ENCODE results near the gene SPDYE3. TPM values are rescaled to one million over a fixed set of nuclear protein-coding genes. Genes with fewer than 3 reads are reported as not detected.
A peak's percentile ranks its signal among the peaks of the same experiment; 100 is the strongest.
"Not testable (repeated sequence)": the region's sequence is repeated elsewhere in the genome, so short reads cannot be mapped to it uniquely, and the experiment has no call there.

Gene SPDYE3
- total and polyA plus RNA-seq, 2 donors = 0.10 TPM; not detected in 1

GRCh38 chr7:100271716-100272537 is 35.6 kb upstream of the SPDYE3 start:
- H3K4me1 ChIP-seq (ENCODE audit: insufficient read depth) = no peaks in the 10 kb centered on the region
- no peak overlapping the region for H3K27ac ChIP-seq (ENCODE audit: low read depth)
- H3K36me3 ChIP-seq (ENCODE audit: insufficient read depth) = no peaks in the 10 kb centered on the region
- under 1% methylated on average over 97 of the region's 101 CpGs for WGBS
- peak overlapping the region; percentile 87 for H3K4me3 ChIP-seq (ENCODE audit: low read depth, low read length)
- DNase-seq (ENCODE audit: extremely low spot score) = peak; percentile 64

- not testable (repeated sequence) for H3K36me3 ChIP-seq (ENCODE audit: insufficient read depth); DNase-seq (ENCODE audit: extremely low spot score); H3K4me1 ChIP-seq (ENCODE audit: insufficient read depth); H3K27ac ChIP-seq (ENCODE audit: low read depth)
- 40% methylated on average over 11 of the region's 11 CpGs for WGBS
- H3K4me3 ChIP-seq (ENCODE audit: low read depth, low read length) = peak overlapping the region; percentile 87
These were observed 35.0 kb upstream of the SPDYE3 start for GRCh38 chr7:100272538-100272902.

- Histone ChIP-seq H3K27ac (ENCODE audit: low read depth) (no peak overlapping the region), H3K4me3 (ENCODE audit: low read depth, low read length) (no peak overlapping the region), H3K36me3 (ENCODE audit: insufficient read depth) (no peaks in the 10 kb centered on the region), H3K4me1 (ENCODE audit: insufficient read depth) (no peaks in the 10 kb centered on the region)
- 88% methylated on average over 1 of the region's 1 CpG for WGBS
- DNase-seq (ENCODE audit: extremely low spot score) = no peak
These were observed 32.4 kb upstream of the SPDYE3 start for GRCh38 chr7:100275120-100275519.

GRCh38 chr7:100276126-100276525 is 31.4 kb upstream of the SPDYE3 start:
- 91% methylated on average over 6 of the region's 6 CpGs for WGBS
- DNase-seq (ENCODE audit: extremely low spot score); H3K27ac ChIP-seq (ENCODE audit: low read depth); H3K36me3 ChIP-seq (ENCODE audit: insufficient read depth); H3K4me1 ChIP-seq (ENCODE audit: insufficient read depth); H3K4me3 ChIP-seq (ENCODE audit: low read depth, low read length): not testable (repeated sequence)

GRCh38 chr7:100282069-100282608 is 25.4 kb upstream of the SPDYE3 start:
- not testable (repeated sequence) for DNase-seq (ENCODE audit: extremely low spot score); H3K36me3 ChIP-seq (ENCODE audit: insufficient read depth); H3K4me1 ChIP-seq (ENCODE audit: insufficient read depth); H3K27ac ChIP-seq (ENCODE audit: low read depth); H3K4me3 ChIP-seq (ENCODE audit: low read depth, low read length)
- 85% methylated on average over 3 of the region's 3 CpGs for WGBS

GRCh38 chr7:100283147-100283546 is 24.4 kb upstream of the SPDYE3 start:
- 87% methylated on average over 8 of the region's 8 CpGs for WGBS
- DNase-seq (ENCODE audit: extremely low spot score); H3K4me1 ChIP-seq (ENCODE audit: insufficient read depth); H3K27ac ChIP-seq (ENCODE audit: low read depth); H3K4me3 ChIP-seq (ENCODE audit: low read depth, low read length); H3K36me3 ChIP-seq (ENCODE audit: insufficient read depth): not testable (repeated sequence)

GRCh38 chr7:100287191-100287969 is 20.1 kb upstream of the SPDYE3 start:
- H3K36me3 ChIP-seq (ENCODE audit: insufficient read depth); H3K27ac ChIP-seq (ENCODE audit: low read depth); H3K4me1 ChIP-seq (ENCODE audit: insufficient read depth); H3K4me3 ChIP-seq (ENCODE audit: low read depth, low read length); DNase-seq (ENCODE audit: extremely low spot score): not testable (repeated sequence)
- WGBS = 83% methylated on average over 6 of the region's 6 CpGs

GRCh38 chr7:100288258-100288657 is 19.2 kb upstream of the SPDYE3 start:
- not testable (repeated sequence) for H3K36me3 ChIP-seq (ENCODE audit: insufficient read depth); H3K4me1 ChIP-seq (ENCODE audit: insufficient read depth)

GRCh38 chr7:100292162-100292561 is 15.3 kb upstream of the SPDYE3 start:
- not testable (repeated sequence) for DNase-seq (ENCODE audit: extremely low spot score); H3K27ac ChIP-seq (ENCODE audit: low read depth); H3K4me1 ChIP-seq (ENCODE audit: insufficient read depth); H3K36me3 ChIP-seq (ENCODE audit: insufficient read depth); H3K4me3 ChIP-seq (ENCODE audit: low read depth, low read length)
- 95% methylated on average over 1 of the region's 1 CpG for WGBS

More at GRCh38 chr7:100288258-100288657, 19.2 kb upstream of the SPDYE3 start:
- 95% methylated on average over 3 of the region's 3 CpGs for WGBS
- not testable (repeated sequence) for H3K27ac ChIP-seq (ENCODE audit: low read depth); H3K4me3 ChIP-seq (ENCODE audit: low read depth, low read length); DNase-seq (ENCODE audit: extremely low spot score)

GRCh38 chr7:100295269-100295668 is 12.2 kb upstream of the SPDYE3 start:
- WGBS = 88% methylated on average over 9 of the region's 9 CpGs
- not testable (repeated sequence) for DNase-seq (ENCODE audit: extremely low spot score); H3K36me3 ChIP-seq (ENCODE audit: insufficient read depth); H3K4me3 ChIP-seq (ENCODE audit: low read depth, low read length); H3K4me1 ChIP-seq (ENCODE audit: insufficient read depth); H3K27ac ChIP-seq (ENCODE audit: low read depth)

- H3K4me1 ChIP-seq (ENCODE audit: insufficient read depth); DNase-seq (ENCODE audit: extremely low spot score); H3K36me3 ChIP-seq (ENCODE audit: insufficient read depth); H3K4me3 ChIP-seq (ENCODE audit: low read depth, low read length); H3K27ac ChIP-seq (ENCODE audit: low read depth): not testable (repeated sequence)
- WGBS = 76% methylated on average over 6 of the region's 6 CpGs
These were observed 9.5 kb upstream of the SPDYE3 start for GRCh38 chr7:100297852-100298631.

- H3K4me1 ChIP-seq (ENCODE audit: insufficient read depth); H3K36me3 ChIP-seq (ENCODE audit: insufficient read depth); H3K4me3 ChIP-seq (ENCODE audit: low read depth, low read length); H3K27ac ChIP-seq (ENCODE audit: low read depth); DNase-seq (ENCODE audit: extremely low spot score): not testable (repeated sequence)
- 89% methylated on average over 7 of the region's 7 CpGs for WGBS
These were observed 8.9 kb upstream of the SPDYE3 start for GRCh38 chr7:100298632-100298895.

GRCh38 chr7:100304526-100304925 is 3.0 kb upstream of the SPDYE3 start:
- DNase-seq (ENCODE audit: extremely low spot score); H3K4me1 ChIP-seq (ENCODE audit: insufficient read depth); H3K36me3 ChIP-seq (ENCODE audit: insufficient read depth); H3K4me3 ChIP-seq (ENCODE audit: low read depth, low read length); H3K27ac ChIP-seq (ENCODE audit: low read depth): not testable (repeated sequence)
- 90% methylated on average over 11 of the region's 12 CpGs for WGBS

All from urinary bladder (tissue), 4 donors.